SIG-M5 (cell line): Measurements from ENCODE around the gene NCLN.
"Not testable (repeated sequence)": the region's sequence is repeated elsewhere in the genome, so short reads cannot be mapped to it uniquely, and the experiment has no call there.

Source experiments
- DNase-seq: peaks from one replicate; lab custom pipeline; 2025; lab: John Stamatoyannopoulos, UW

The NCLN gene

GRCh38 chr19:3198901-3199700 is 13.4 kb downstream of the NCLN start:
- DNase-seq: no peak

GRCh38 chr19:3201072-3201700 is 15.5 kb downstream of the NCLN start:
- no peak for DNase-seq

GRCh38 chr19:3201911-3202310 is 16.2 kb downstream of the NCLN start:
- no peak for DNase-seq

GRCh38 chr19:3202346-3202745 is 16.6 kb downstream of the NCLN start:
- no peak for DNase-seq

- not testable (repeated sequence) for DNase-seq
Measured at GRCh38 chr19:3202895-3203294, 17.2 kb downstream of the NCLN start.

GRCh38 chr19:3203805-3204645 is 18.3 kb downstream of the NCLN start:
- DNase-seq: no peak

GRCh38 chr19:3204646-3205275 is 19.0 kb downstream of the NCLN start:
- DNase-seq: no peak

GRCh38 chr19:3206216-3206953 is 20.7 kb downstream of the NCLN start:
- no peak for DNase-seq

- no peak for DNase-seq
Measured at GRCh38 chr19:3207461-3208242, 21.9 kb downstream of the NCLN start.

GRCh38 chr19:3208317-3209207 is 22.8 kb downstream of the NCLN start:
- DNase-seq: no peak

GRCh38 chr19:3210347-3211017 is 24.8 kb downstream of the NCLN start:
- DNase-seq: no peak

- no peak for DNase-seq
Measured at GRCh38 chr19:3211191-3211590, 25.5 kb downstream of the NCLN start.

- no peak for DNase-seq
Measured at GRCh38 chr19:3213159-3213558, 27.4 kb downstream of the NCLN start.

GRCh38 chr19:3216874-3217273 is 31.1 kb downstream of the NCLN start:
- DNase-seq: no peak

- no peak for DNase-seq
Measured at GRCh38 chr19:3220576-3220975, 34.8 kb downstream of the NCLN start.

GRCh38 chr19:3221576-3221975 is 35.8 kb downstream of the NCLN start:
- not testable (repeated sequence) for DNase-seq

- DNase-seq: no peak
Measured at GRCh38 chr19:3222709-3223108, 37.0 kb downstream of the NCLN start.

GRCh38 chr19:3224346-3225168 is 38.8 kb downstream of the NCLN start, which contains the start of gene CELF5:
Gene CELF5, plus strand, starts transcription at chr19:3224661. Its CDS starts 79 bp downstream, at chr19:3224740.
- DNase-seq: no peak
